Ovary (tissue), 9 donors: ENCODE data around the gene EVI5. TPM values are rescaled to one million over a fixed set of nuclear protein-coding genes. Genes with fewer than 3 reads are reported as not detected.
"Not testable (repeated sequence)": the region's sequence is repeated elsewhere in the genome, so short reads cannot be mapped to it uniquely, and the experiment has no call there.

ENCODE experiments used
- DNase-seq, 5 donors: peaks; one replicate each; pipeline ENCODE4 v3.0.0-alpha.2; 2019 to 2020
- H3K27ac ChIP-seq, 2 donors: fragments of 200-600 bp; one replicate each; pipeline versions ENCODE4 v1.5.1 to v1.8.0; 2019 to 2022
- H3K27me3 ChIP-seq: fragments of 200-600 bp; one replicate; pipeline ENCODE4 v1.8.0; 2022
- H3K36me3 ChIP-seq: fragments of 200-600 bp; sonication (generic); one replicate; pipeline ENCODE4 v1.5.1; 2019
- H3K4me1 ChIP-seq: one replicate; pipeline ENCODE4 v1.8.1; 2013; ENCODE audit warnings: mild to moderate bottlenecking, moderate library complexity; ENCODE audit not compliant: insufficient read depth
- H3K4me3 ChIP-seq: fragments of 200-600 bp; sonication (generic); one replicate; pipeline ENCODE4 v1.5.1; 2017
- H3K9me3 ChIP-seq, 2 donors: fragments of 200-600 bp in 1 of 2; sonication (generic) in 1 of 2; one replicate each; pipeline versions ENCODE4 v1.5.1 to v1.8.1; 2013 to 2019; ENCODE audit warnings: mild to moderate bottlenecking in 1 of 2, moderate library complexity in 1 of 2
- CTCF ChIP-seq, 3 donors: fragments of 450-650 bp in 2 of 3; fragments of 200-600 bp in 1 of 3; IDR thresholded peaks; one replicate each; pipeline versions ENCODE4 v1.5.1 to v1.8.0; 2016 to 2022; ENCODE audit warnings: antibody characterized with exemption in 3 of 3, mild to moderate bottlenecking in 1 of 3
- EP300 ChIP-seq: sonication (generic); formaldehyde crosslinking; IDR thresholded peaks from one replicate; pipeline ENCODE4 v1.6.1; 2017; ENCODE audit warnings: antibody characterized with exemption
- POLR2A ChIP-seq: fragments of 450-650 bp; IDR thresholded peaks from one replicate; pipeline ENCODE4 v1.6.1; 2017; ENCODE audit warnings: antibody characterized with exemption, mild to moderate bottlenecking, moderate library complexity
- WGBS, 3 donors: extraction: QIAGEN DNeasy Blood & Tissue Kit in 1 of 3; methylation state at CpG; one replicate each; pipeline versions ENCODE4 v1.1.5 to v1.1.7; 2013 to 2017; 5-methylcytosine and 5-hydroxymethylcytosine counted together
- intact Hi-C, 4 donors: fragments of 100-400 bp; cut with DNase I; formaldehyde crosslinking; loops; one replicate each; pipeline versions ENCODE4 v1.11.0 to v1.15.1; 2022 to 2023
- polyA plus RNA-seq, 2 donors: library from polyadenylated mRNA; stranded (reverse); fragments of 200-250 nt in 1 of 2; fragments of 350-450 nt in 1 of 2; fragmentation: Illumina TruSeq in 1 of 2; extraction: RNeasy Lipid Tissue Mini Kit (QIAGEN cat#74804) in 1 of 2; gene quantifications; one replicate each; pipeline ENCODE4 v1.2.3, GENCODE V29; 2013 to 2014
- total RNA-seq, 7 donors: library from RNA; depleted of rRNA in 2 of 7; stranded (reverse); fragments of >200 nt in 2 of 7; fragmentation: NEBNext Ultra II Directional in 3 of 7; extraction: Animal tissue kit (Norgen Biotek cat#: 25700) in 3 of 7; gene quantifications; one replicate each; pipeline versions ENCODE4 v1.1.0 to v1.2.4, GENCODE V29; 2016 to 2023
- donor health status: DM: no; HTN: no; CAD: no; lungs with moderate emphysema.
- donor health status: DM: no; HTN: no; CAD: no.
- donor health status: Bipolar disorder and iron deficiency.
- donor health status: DM: yes; HTN: yes; CAD: no.
- donor health status: DM: no; HTN: no; CAD: no.
- donor health status: DM: yes; HTN: yes; CAD: no.

EVI5 gene
- total and polyA plus RNA-seq, 9 donors: 4.4 to 36.7 (median 23.7) TPM

DNA sequence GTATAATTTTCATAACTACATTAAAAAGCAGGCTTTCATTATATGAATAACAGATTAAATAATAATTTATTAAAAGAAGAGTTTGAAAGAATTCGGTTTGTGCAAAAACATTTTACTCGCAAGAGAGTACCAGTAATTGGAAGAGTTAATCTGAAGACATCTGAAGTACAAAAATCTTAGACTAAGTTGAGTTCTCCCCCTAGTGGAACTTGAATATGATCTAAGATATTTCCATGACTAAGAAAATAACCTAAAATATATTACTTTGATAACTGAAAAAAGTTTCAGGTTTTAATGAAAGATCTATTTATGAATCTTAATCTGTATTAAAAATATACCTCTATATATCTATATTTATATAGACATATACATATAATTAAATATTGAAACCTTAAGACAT is 185.7 kb downstream of the EVI5 start:
- H3K27me3 ChIP-seq: no peaks in the 10 kb centered on the region
- intact Hi-C loops: no loop called here
- H3K4me1 ChIP-seq: no peaks in the 10 kb centered on the region
- no peak overlapping the region for H3K4me3 ChIP-seq
- no peak overlapping the region for H3K27ac ChIP-seq
- WGBS, 3 donors: 29 to 38% (median 31%) methylated on average over 2 of the region's 2 CpGs
- no peak for DNase-seq
- no peaks in the 10 kb centered on the region for H3K9me3 ChIP-seq
- TF ChIP-seq EP300: no peak
- TF ChIP-seq CTCF (IDR thresholded peaks at IDR 0.05): no peak
- TF ChIP-seq POLR2A: no peak
- no peaks in the 10 kb centered on the region for H3K36me3 ChIP-seq

DNA sequence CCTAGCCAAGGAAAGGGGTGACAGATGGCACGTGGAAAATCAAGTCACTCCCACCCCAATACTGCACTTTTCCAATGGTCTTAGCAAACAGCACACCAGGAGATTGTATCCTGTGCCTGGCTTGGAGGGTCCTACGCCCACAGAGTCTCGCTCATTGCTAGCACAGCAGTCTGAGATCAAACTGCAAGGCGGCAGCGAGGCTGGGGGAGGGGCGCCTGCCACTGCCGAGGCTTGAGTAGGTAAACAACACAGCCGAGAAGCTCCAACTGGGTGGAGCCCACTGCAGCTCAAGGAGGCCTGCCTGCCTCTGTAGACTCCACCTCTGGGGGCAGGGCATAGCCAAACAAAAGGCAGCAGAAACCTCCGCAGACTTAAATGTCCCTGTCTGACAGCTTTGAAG is 195.5 kb downstream of the EVI5 start:
- H3K9me3 ChIP-seq, H3K4me3 ChIP-seq, H3K27ac ChIP-seq, H3K4me1 ChIP-seq, H3K36me3 ChIP-seq, H3K27me3 ChIP-seq, DNase-seq, intact Hi-C loops: not testable (repeated sequence)
- 87 to 89% (median 88%) methylated on average over 8 to 9 of the region's 9 CpGs for WGBS, 3 donors

GRCh38 chr1:92587445-92587844 is 197.5 kb downstream of the EVI5 start:
- intact Hi-C loops: no loop called here
- Histone ChIP-seq H3K4me3 (no peak overlapping the region), H3K36me3 (no peaks in the 10 kb centered on the region), H3K9me3 (peaks cover 0 to 3% of the 10 kb centered on the region in 2 donors), H3K27ac (no peak overlapping the region), H3K4me1 (no peaks in the 10 kb centered on the region), H3K27me3 (no peaks in the 10 kb centered on the region)
- WGBS, 3 donors: 96 to 98% (median 96%) methylated on average over 2 of the region's 2 CpGs
- DNase-seq: no peak
- TF ChIP-seq EP300: no peak
- no peak for TF ChIP-seq POLR2A
- no peak for TF ChIP-seq CTCF (IDR thresholded peaks at IDR 0.05)

DNA sequence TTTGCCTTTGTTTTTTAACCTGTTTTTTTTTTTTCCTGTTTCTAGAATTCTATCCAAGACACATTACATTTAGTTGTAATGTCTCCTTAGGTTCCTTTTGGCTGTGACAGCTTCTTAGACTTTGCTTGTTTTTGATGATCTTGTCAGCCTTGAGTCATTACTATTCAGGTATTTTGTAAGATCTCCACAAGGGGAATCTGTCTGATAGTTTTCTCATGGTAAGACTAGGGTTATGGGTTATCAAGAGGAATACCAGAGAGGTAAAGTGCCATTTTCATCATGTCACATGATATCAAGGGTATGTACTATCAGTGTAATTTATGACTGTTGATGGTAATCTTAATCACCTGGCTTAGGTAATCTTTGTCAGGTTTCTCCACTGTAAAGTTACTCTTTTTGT is 199.1 kb downstream of the EVI5 start:
- no peak for DNase-seq
- TF ChIP-seq EP300 (no peak), CTCF (IDR thresholded peaks at IDR 0.05) (no peak), POLR2A (no peak)
- H3K4me1 ChIP-seq: no peaks in the 10 kb centered on the region
- H3K27ac ChIP-seq: no peak overlapping the region
- H3K9me3 ChIP-seq: peaks cover 0 to 3% of the 10 kb centered on the region in 2 donors
- no peak overlapping the region for H3K4me3 ChIP-seq
- H3K27me3 ChIP-seq: no peaks in the 10 kb centered on the region
- no peaks in the 10 kb centered on the region for H3K36me3 ChIP-seq
- intact Hi-C loops: no loop called here

DNA sequence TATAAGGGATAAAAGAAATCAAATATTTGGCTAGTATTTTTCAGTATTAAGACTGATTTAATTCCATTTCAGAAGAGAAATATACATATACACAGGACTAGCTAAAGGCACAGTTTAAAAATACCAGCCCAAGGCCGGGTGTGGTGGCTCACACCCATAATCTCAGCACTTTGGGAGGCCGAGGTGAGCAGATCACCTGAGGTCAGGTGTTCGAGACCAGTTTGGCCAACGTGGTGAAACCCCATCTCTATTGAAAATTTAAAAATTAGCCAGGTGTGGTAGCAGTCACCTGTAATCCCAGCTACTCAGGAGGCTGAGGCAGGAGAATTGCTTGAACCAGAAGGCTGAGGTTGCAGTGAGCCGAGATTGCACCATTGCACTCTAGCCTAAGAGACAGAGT is 200.1 kb downstream of the EVI5 start:
- intact Hi-C loops, H3K4me3 ChIP-seq, H3K9me3 ChIP-seq, H3K27ac ChIP-seq, DNase-seq, H3K27me3 ChIP-seq, H3K4me1 ChIP-seq, H3K36me3 ChIP-seq: not testable (repeated sequence)
- WGBS, 3 donors: 89 to 92% (median 89%) methylated on average over 5 of the region's 5 CpGs
